Neuronal stem cell (in vitro differentiated cells): Measurements from ENCODE around the gene GADD45B.
"Not testable (repeated sequence)": the region's sequence is repeated elsewhere in the genome, so short reads cannot be mapped to it uniquely, and the experiment has no call there.

Experiments
- DNase-seq: peaks from one replicate; pipeline ENCODE4 v3.0.0-alpha.2; 2013; ENCODE audit warnings: low spot score
- H2AFZ ChIP-seq: one replicate; pipeline ENCODE4 v1.6.1; 2013; ENCODE audit warnings: mild to moderate bottlenecking, low read length, inconsistent platforms
- H2AK5ac ChIP-seq: 2 replicates; pipeline ENCODE4 v1.6.1; 2013; ENCODE audit warnings: low read depth, mild to moderate bottlenecking, inconsistent platforms, low read length, moderate library complexity, mixed read lengths
- H2BK120ac ChIP-seq: 2 replicates; pipeline ENCODE4 v1.6.1; 2013; ENCODE audit warnings: low read depth, mild to moderate bottlenecking, inconsistent platforms, low read length, moderate library complexity, mixed read lengths
- H2BK12ac ChIP-seq: one replicate; pipeline ENCODE4 v1.6.1; 2013; ENCODE audit warnings: low read length, inconsistent platforms
- H2BK15ac ChIP-seq: 2 replicates; pipeline ENCODE4 v1.6.1; 2013; ENCODE audit warnings: mild to moderate bottlenecking, low read length, inconsistent platforms, mixed read lengths
- H2BK5ac ChIP-seq: one replicate; pipeline ENCODE4 v1.6.1; 2013; ENCODE audit warnings: inconsistent platforms, mild to moderate bottlenecking, low read length, moderate library complexity
- H3K14ac ChIP-seq: one replicate; pipeline ENCODE4 v1.6.1; 2013; ENCODE audit warnings: low read length, inconsistent platforms
- H3K18ac ChIP-seq: 2 replicates; pipeline ENCODE4 v1.6.1; 2013; ENCODE audit warnings: low read length, inconsistent platforms
- H3K23ac ChIP-seq: 2 replicates; pipeline ENCODE4 v1.6.1; 2013; ENCODE audit warnings: low read depth, mild to moderate bottlenecking, mixed read lengths, low read length, inconsistent platforms; ENCODE audit not compliant: poor library complexity
- H3K27ac ChIP-seq: replicated peaks from 3 replicates; pipeline ENCODE4 v1.5.1; 2013; ENCODE audit warnings: low read length, inconsistent platforms
- H3K27me3 ChIP-seq, 3 experiments: 2 replicates each; pipeline ENCODE4 v1.6.1; 2013; ENCODE audit warnings: low read length in 3 of 3, mild to moderate bottlenecking in 2 of 3, inconsistent platforms in 1 of 3, low read depth in 1 of 3, mixed read lengths in 1 of 3, moderate library complexity in 1 of 3; ENCODE audit not compliant: control insufficient read depth in 3 of 3, insufficient read depth in 3 of 3
- H3K36me3 ChIP-seq, 2 donors: replicated peaks in 1 of 2; 2 replicates each; pipeline ENCODE4 v1.6.1; 2013; ENCODE audit warnings: low read length in 2 of 2; ENCODE audit not compliant: control insufficient read depth in 2 of 2, insufficient read depth in 2 of 2
- H3K4ac ChIP-seq: 2 replicates; pipeline ENCODE4 v1.6.1; 2013; ENCODE audit warnings: inconsistent platforms, mild to moderate bottlenecking, low read length, moderate library complexity
- H3K4me1 ChIP-seq, 2 donors: 1 replicate in 1 of 2; 2 replicates in 1 of 2; pipeline ENCODE4 v1.6.1; 2013; ENCODE audit warnings: low read length in 2 of 2, low read depth in 1 of 2; ENCODE audit not compliant: control insufficient read depth in 2 of 2, insufficient read depth in 1 of 2
- H3K4me2 ChIP-seq: one replicate; pipeline ENCODE4 v1.6.1; 2013; ENCODE audit warnings: mild to moderate bottlenecking, low read length, inconsistent platforms; ENCODE audit not compliant: insufficient read depth, poor library complexity, severe bottlenecking
- H3K4me3 ChIP-seq, 2 donors: 2 replicates each; pipeline ENCODE4 v1.5.1; 2013; ENCODE audit warnings: low read length in 2 of 2, mild to moderate bottlenecking in 2 of 2, inconsistent platforms in 1 of 2, moderate library complexity in 1 of 2
- H3K79me1 ChIP-seq: one replicate; pipeline ENCODE4 v1.6.1; 2013; ENCODE audit warnings: low read depth, mild to moderate bottlenecking, inconsistent platforms, low read length, moderate library complexity
- H3K9ac ChIP-seq: one replicate; pipeline ENCODE4 v1.6.1; 2013; ENCODE audit warnings: mild to moderate bottlenecking, low read depth, low read length, inconsistent platforms; ENCODE audit not compliant: poor library complexity
- H3K9me3 ChIP-seq, 2 donors: replicated peaks in 1 of 2; 2 replicates each; pipeline versions ENCODE3 to v1.6.1; 2013; ENCODE audit warnings: low read length in 2 of 2, mild to moderate bottlenecking in 2 of 2, inconsistent platforms in 1 of 2, low read depth in 1 of 2, mixed read lengths in 1 of 2, moderate library complexity in 1 of 2; ENCODE audit not compliant: control insufficient read depth in 2 of 2, insufficient read depth in 1 of 2
- H4K8ac ChIP-seq: one replicate; pipeline ENCODE4 v1.6.1; 2013; ENCODE audit warnings: low read depth, mild to moderate bottlenecking, inconsistent platforms, low read length, moderate library complexity
- H4K91ac ChIP-seq: one replicate; pipeline ENCODE4 v1.6.1; 2013; ENCODE audit warnings: low read length, low read depth, mild to moderate bottlenecking, inconsistent platforms; ENCODE audit not compliant: poor library complexity
- WGBS, 2 donors: extraction: QIAGEN DNeasy Blood & Tissue Kit; methylation state at CpG; one replicate each; pipeline ENCODE4 v1.1.7; 2013; ENCODE audit warnings: missing lambda C conversion rate in 2 of 2, mixed read lengths in 1 of 2; ENCODE audit not compliant: insufficient read length in 2 of 2, insufficient replicate concordance in 1 of 2; ENCODE audit errors: extremely low coverage in 2 of 2; 5-methylcytosine and 5-hydroxymethylcytosine counted together

The GADD45B gene

GRCh38 chr19:2500841-2501261 is 24.9 kb downstream of the GADD45B start:
- H2AK5ac ChIP-seq: no peak overlapping the region
- H3K27ac ChIP-seq: no peak overlapping the region
- H3K18ac ChIP-seq: no peak overlapping the region
- no peak overlapping the region for H2BK12ac ChIP-seq
- no peak overlapping the region for H4K91ac ChIP-seq
- H3K4ac ChIP-seq: no peak overlapping the region
- H3K9ac ChIP-seq: no peak overlapping the region
- no peak overlapping the region for H2BK15ac ChIP-seq
- peaks cover 0 to 36% (median 0%) of the 10 kb centered on the region in 3 experiments for H3K27me3 ChIP-seq
- H3K9me3 ChIP-seq: no peaks in the 10 kb centered on the region
- peaks cover 1 to 8% of the 10 kb centered on the region in 2 donors for H3K4me1 ChIP-seq
- H3K23ac ChIP-seq: no peak overlapping the region
- no peaks in the 10 kb centered on the region for H3K79me1 ChIP-seq
- H3K4me2 ChIP-seq: no peak overlapping the region
- no peak overlapping the region for H2AFZ ChIP-seq
- no peaks in the 10 kb centered on the region for H3K36me3 ChIP-seq
- DNase-seq: no peak
- H3K4me3 ChIP-seq: no peak overlapping the region
- no peak overlapping the region for H3K14ac ChIP-seq
- no peak overlapping the region for H2BK120ac ChIP-seq
- no CpG with 5 or more reads among the region's 12 CpGs for WGBS, 2 donors
- H4K8ac ChIP-seq: no peak overlapping the region
- H2BK5ac ChIP-seq: no peak overlapping the region

GRCh38 chr19:2503521-2504109 is 27.7 kb downstream of the GADD45B start:
- Histone ChIP-seq H3K79me1 (no peaks in the 10 kb centered on the region), H3K4me2 (no peak overlapping the region), H3K9ac (no peak overlapping the region), H4K91ac (no peak overlapping the region), H3K23ac (peak overlapping the region; percentile 34), H2BK12ac (no peak overlapping the region), H3K4me1 (peaks cover 0 to 7% of the 10 kb centered on the region in 2 donors), H3K27me3 (peaks cover 0 to 20% (median 0%) of the 10 kb centered on the region in 3 experiments), H3K14ac (no peak overlapping the region), H3K4me3 (no peak overlapping the region), H2AK5ac (peak overlapping the region; percentile 11), H3K18ac (no peak overlapping the region), H2BK15ac (no peak overlapping the region), H2AFZ (peak overlapping the region; percentile 31), H3K9me3 (no peaks in the 10 kb centered on the region), H2BK5ac (no peak overlapping the region), H3K4ac (no peak overlapping the region), H3K27ac (no peak overlapping the region), H2BK120ac (no peak overlapping the region), H3K36me3 (no peaks in the 10 kb centered on the region), H4K8ac (no peak overlapping the region)
- WGBS, 2 donors: no CpG with 5 or more reads among the region's 21 CpGs
- DNase-seq: no peak

GRCh38 chr19:2506656-2507055 is 30.7 kb downstream of the GADD45B start:
- not testable (repeated sequence) for H3K9ac ChIP-seq, H3K4me2 ChIP-seq, H3K36me3 ChIP-seq, H4K8ac ChIP-seq, H3K4me1 ChIP-seq, H2AFZ ChIP-seq, H3K9me3 ChIP-seq, H3K27ac ChIP-seq, H3K27me3 ChIP-seq, H3K4me3 ChIP-seq, H3K4ac ChIP-seq, H2BK120ac ChIP-seq, H3K23ac ChIP-seq, H2BK12ac ChIP-seq, H4K91ac ChIP-seq, H3K14ac ChIP-seq, H3K79me1 ChIP-seq, DNase-seq, H2BK15ac ChIP-seq, H2BK5ac ChIP-seq, H2AK5ac ChIP-seq, H3K18ac ChIP-seq
- no CpG with 5 or more reads among the region's 8 CpGs for WGBS, 2 donors

DNA sequence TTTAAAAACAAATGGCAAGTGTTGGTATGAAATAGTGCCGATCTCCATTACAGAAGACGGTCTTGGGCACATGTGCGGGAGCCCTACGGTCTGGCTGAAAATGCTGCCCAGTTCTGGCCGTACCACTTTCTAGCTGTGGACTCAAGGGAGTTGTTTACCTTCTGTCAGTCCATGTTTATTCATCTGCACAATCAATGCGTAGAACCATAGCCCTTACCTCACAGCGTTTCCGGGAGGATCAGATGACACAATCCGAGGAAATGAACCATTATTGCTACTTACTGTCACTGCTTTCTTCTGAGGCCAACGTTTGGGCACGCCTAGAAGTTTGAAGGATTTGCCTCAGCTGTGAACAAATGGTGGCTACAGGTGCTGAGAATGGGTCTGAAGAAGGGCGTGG is 31.2 kb downstream of the GADD45B start:
- H3K27ac ChIP-seq: no peak overlapping the region
- H2BK15ac ChIP-seq: no peak overlapping the region
- peaks cover 0 to 2% of the 10 kb centered on the region in 2 donors for H3K4me1 ChIP-seq
- H3K23ac ChIP-seq: no peak overlapping the region
- H2BK120ac ChIP-seq: no peak overlapping the region
- H3K79me1 ChIP-seq: no peaks in the 10 kb centered on the region
- no peak overlapping the region for H3K18ac ChIP-seq
- no peak overlapping the region for H2BK12ac ChIP-seq
- no CpG with 5 or more reads among the region's 12 CpGs for WGBS, 2 donors
- no peak overlapping the region for H2BK5ac ChIP-seq
- no peak overlapping the region for H2AK5ac ChIP-seq
- no peak overlapping the region for H4K91ac ChIP-seq
- no peak overlapping the region for H3K9ac ChIP-seq
- no peak overlapping the region for H3K4me2 ChIP-seq
- DNase-seq: no peak
- H3K9me3 ChIP-seq: no peaks in the 10 kb centered on the region
- no peaks in the 10 kb centered on the region for H3K36me3 ChIP-seq
- H4K8ac ChIP-seq: no peak overlapping the region
- H3K4me3 ChIP-seq: no peak overlapping the region
- peak overlapping the region; percentile 5 for H2AFZ ChIP-seq
- no peak overlapping the region for H3K4ac ChIP-seq
- H3K14ac ChIP-seq: no peak overlapping the region
- H3K27me3 ChIP-seq: peaks cover 0 to 6% (median 0%) of the 10 kb centered on the region in 3 experiments
